Measurements from ENCODE around the gene ETS2. TPM values are rescaled to one million over a fixed set of nuclear protein-coding genes. Genes with fewer than 3 reads are reported as not detected.
A peak's percentile ranks its signal among the peaks of the same experiment; 100 is the strongest.

Gene ETS2
- total RNA-seq, 6 experiments from 2014 or later = 23.2 to 33.3 (median 29.0) TPM

DNA sequence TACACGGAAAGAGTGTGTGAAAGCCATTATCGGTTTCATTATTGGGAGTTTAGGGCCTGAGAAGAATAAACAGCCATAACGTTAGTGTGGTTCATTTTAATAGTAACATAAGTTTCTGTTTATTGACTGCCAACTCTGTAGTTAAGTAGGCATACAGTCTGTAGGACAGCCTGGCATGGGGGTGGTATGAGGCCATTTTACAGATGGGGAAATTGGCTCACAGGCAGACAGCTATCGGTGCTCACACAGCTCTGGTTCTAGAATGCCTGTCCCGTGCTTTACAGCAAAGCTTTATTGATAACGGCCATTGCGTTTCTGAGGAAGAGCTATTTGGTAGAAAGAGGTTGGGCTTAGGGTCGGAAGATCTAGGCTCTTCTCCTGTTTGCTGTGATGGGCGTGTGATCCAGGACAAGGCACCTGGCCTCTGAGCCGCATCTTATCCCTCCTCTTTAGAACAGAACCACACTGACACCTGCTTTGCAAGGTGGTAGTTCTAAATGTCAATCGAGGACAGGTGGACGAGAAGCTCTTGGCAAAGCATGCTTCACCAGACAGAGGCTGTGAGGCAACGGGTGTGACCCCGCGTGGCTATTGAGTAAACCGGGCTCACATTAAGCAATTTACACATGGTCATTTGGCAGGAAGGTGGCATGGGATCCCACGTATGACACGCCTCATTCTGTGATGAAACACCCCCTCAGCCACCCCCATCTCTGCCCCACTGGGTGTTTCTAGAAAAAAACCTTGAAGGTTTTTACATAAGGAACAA, 14.9 kb downstream of the ETS2 start:
- Mint-ChIP-seq H3K27me3 (ENCODE audit: insufficient read depth) (no peaks in the 10 kb centered on the region; the same call in 1 of the 2 replicates), H3K27ac (peak overlapping the region; percentile 68; the same call in 1 of the 2 replicates), H3K4me1 (ENCODE audit: low read depth) (peaks cover 65% of the 10 kb centered on the region), H3K9me3 (no peaks in the 10 kb centered on the region), H3K4me3 (no peak overlapping the region), H3K36me3 (ENCODE audit: low read depth) (peaks cover 85% of the 10 kb centered on the region)
- no peak for TF ChIP-seq CTCF (IDR thresholded peaks at IDR 0.05)
- DNase-seq = no peak

DNA sequence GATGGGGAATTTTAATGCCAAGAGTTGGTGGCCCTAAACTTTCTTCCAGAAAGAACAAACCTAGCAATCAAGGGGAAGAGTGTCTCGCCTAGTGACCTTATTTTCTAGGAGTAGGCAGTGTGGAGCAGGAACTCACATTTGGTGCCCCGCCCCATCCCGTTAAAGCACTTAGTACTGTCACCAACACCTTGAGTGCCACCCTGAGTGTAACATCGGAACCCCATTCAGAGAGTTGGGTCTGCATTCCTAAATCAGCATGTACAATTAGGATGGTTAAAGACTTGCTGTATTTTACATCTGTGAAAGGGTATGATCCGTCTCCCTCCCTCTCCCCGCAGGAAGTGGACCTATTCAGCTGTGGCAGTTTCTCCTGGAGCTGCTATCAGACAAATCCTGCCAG, 15.5 kb downstream of the ETS2 start:
- H3K36me3 Mint-ChIP-seq (ENCODE audit: low read depth) = peaks cover 84% of the 10 kb centered on the region
- peaks cover under 1% of the 10 kb centered on the region for H3K9me3 Mint-ChIP-seq
- H3K4me3 Mint-ChIP-seq = no peak overlapping the region
- peaks cover 65% of the 10 kb centered on the region for H3K4me1 Mint-ChIP-seq (ENCODE audit: low read depth)
- no peak overlapping the region for H3K27ac Mint-ChIP-seq
- no peaks in the 10 kb centered on the region; the same call in 1 of the 2 replicates for H3K27me3 Mint-ChIP-seq (ENCODE audit: insufficient read depth)
- no peak for DNase-seq
- TF ChIP-seq CTCF (IDR thresholded peaks at IDR 0.05) = no peak

DNA sequence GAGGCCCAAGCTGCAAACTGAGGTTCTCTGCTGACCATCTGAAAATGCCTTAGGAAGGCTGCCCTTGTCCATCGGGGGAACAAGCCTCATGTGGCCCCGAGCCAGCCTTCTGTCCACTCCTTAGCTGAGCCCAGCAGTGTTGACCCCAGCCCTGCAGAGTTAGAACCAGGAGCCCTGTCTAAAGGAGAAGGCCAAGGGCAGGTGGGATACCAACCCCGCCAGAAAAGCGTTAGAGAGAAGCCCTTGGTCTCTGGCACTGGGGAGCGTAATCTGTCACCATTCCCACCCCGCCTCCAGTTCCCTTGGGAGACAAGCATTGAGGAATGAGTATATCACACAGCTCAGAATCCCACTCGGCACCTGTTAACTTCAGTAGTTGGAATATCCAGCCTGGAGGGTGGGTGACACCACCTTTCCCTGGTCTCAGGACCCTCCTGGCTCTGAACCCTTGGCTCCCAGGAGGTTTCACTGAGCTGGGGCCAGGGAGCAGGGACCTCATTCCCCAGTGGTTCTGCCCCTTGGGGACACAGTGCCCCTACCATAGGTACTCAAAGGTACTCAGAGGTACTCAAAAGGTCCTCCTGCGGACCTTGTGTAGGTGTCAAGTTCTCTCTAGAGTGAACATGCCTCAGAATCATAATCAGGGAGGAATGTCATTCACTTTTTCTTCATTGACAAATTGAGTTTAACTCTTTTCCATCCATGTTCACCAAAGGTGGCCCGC, 16.4 kb downstream of the ETS2 start:
- TF ChIP-seq CTCF (IDR thresholded peaks at IDR 0.05) = no peak
- Mint-ChIP-seq H3K36me3 (ENCODE audit: low read depth) (peaks cover 77% of the 10 kb centered on the region), H3K27me3 (ENCODE audit: insufficient read depth) (peaks cover 2% of the 10 kb centered on the region)

GRCh38 chr21:38822778-38823238, 17.1 kb downstream of the ETS2 start:
- H3K4me1 Mint-ChIP-seq (ENCODE audit: low read depth) = peaks cover 49% of the 10 kb centered on the region
- peaks cover 74% of the 10 kb centered on the region for H3K36me3 Mint-ChIP-seq (ENCODE audit: low read depth)
- peaks cover 15% of the 10 kb centered on the region for H3K9me3 Mint-ChIP-seq
- H3K27me3 Mint-ChIP-seq (ENCODE audit: insufficient read depth) = peaks cover 2% of the 10 kb centered on the region; the same call in 1 of the 2 replicates
- no peak overlapping the region for H3K4me3 Mint-ChIP-seq
- no peak for TF ChIP-seq CTCF (IDR thresholded peaks at IDR 0.05)
- no peak overlapping the region; the same call in 1 of the 2 replicates for H3K27ac Mint-ChIP-seq
- DNase-seq = no peak

More for the DNA sequence above, 16.4 kb downstream of the ETS2 start:
- peaks cover 56% of the 10 kb centered on the region for H3K4me1 Mint-ChIP-seq (ENCODE audit: low read depth)
- no peak for DNase-seq
- H3K4me3 Mint-ChIP-seq = no peak overlapping the region
- no peak overlapping the region; the same call in 1 of the 2 replicates for H3K27ac Mint-ChIP-seq
- H3K9me3 Mint-ChIP-seq = peaks cover 8% of the 10 kb centered on the region

DNA sequence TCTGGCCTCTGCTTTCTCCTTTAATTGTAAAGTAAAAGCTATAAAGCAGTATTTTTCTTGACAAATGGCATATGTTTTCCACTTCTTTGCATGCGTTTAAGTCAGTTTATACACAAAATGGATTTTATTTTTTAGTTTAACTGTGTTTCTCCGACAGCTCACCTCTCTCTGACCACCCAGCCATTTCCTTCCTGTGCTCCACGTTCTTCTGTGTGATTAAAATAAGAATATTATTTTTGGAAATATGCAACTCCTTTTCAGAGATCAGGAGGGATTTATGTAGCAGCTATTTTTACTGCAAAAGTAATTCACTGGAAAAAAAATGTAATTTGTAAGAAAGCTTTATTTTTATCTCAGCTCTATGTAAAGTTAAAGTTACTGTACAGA, 18.0 kb downstream of the ETS2 start:
- no peak overlapping the region for H3K4me3 Mint-ChIP-seq
- peak overlapping the region; percentile 83 for H3K27ac Mint-ChIP-seq
- no peak for DNase-seq
- no peak for TF ChIP-seq CTCF (IDR thresholded peaks at IDR 0.05)
- peaks cover 2% of the 10 kb centered on the region; the same call in 1 of the 2 replicates for H3K27me3 Mint-ChIP-seq (ENCODE audit: insufficient read depth)
- peaks cover 16% of the 10 kb centered on the region for H3K9me3 Mint-ChIP-seq
- H3K36me3 Mint-ChIP-seq (ENCODE audit: low read depth) = peaks cover 64% of the 10 kb centered on the region
- peaks cover 40% of the 10 kb centered on the region for H3K4me1 Mint-ChIP-seq (ENCODE audit: low read depth)

Data from HFFc6 (cell line).